ENCODE data around the gene SUN3.

DNA sequence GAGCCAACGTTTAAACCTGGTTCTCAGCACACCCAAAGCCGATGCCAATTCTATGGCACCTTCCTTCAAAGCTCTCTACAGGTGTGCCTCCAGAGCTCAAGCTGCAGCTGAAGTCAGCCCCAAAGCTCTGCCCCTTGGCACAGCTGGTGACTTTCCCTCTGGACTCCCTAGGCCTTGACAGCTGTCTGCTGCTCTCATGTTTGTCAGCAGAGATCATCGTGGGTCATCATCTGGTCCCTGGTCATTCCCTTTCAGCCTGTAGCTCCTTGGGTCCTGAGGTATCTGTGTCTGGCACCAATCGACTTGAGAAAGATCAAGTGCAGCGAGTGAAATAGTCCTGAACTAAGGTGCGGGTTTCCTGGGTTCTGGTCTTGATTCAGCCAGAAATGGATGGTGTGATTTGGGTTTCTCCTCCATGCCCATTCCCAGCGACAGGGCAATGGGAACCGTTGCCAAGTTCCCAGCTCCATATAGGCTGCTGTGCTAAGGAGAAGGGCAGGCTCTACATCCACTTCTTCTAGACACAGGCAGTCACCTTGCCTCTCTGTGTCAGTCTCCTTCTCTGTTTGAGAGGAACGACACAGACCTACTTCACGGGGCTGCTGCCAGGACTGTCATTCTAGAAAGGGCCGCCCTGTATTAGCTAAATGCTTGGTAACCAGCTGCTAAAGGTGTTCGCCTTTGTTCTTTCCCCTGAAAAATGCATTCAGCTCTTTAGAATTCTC, 84.2 kb downstream of the SUN3 start:
- TF ChIP-seq, protein P1, sequence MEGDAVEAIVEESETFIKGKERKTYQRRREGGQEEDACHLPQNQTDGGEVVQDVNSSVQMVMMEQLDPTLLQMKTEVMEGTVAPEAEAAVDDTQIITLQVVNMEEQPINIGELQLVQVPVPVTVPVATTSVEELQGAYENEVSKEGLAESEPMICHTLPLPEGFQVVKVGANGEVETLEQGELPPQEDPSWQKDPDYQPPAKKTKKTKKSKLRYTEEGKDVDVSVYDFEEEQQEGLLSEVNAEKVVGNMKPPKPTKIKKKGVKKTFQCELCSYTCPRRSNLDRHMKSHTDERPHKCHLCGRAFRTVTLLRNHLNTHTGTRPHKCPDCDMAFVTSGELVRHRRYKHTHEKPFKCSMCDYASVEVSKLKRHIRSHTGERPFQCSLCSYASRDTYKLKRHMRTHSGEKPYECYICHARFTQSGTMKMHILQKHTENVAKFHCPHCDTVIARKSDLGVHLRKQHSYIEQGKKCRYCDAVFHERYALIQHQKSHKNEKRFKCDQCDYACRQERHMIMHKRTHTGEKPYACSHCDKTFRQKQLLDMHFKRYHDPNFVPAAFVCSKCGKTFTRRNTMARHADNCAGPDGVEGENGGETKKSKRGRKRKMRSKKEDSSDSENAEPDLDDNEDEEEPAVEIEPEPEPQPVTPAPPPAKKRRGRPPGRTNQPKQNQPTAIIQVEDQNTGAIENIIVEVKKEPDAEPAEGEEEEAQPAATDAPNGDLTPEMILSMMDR (IDR thresholded peaks at IDR 0.05) = no peak
- TF ChIP-seq EP300 (IDR thresholded peaks at IDR 0.05; ENCODE audit: borderline replicate concordance in 1 of 2, low read depth in 1 of 2, low read length in 1 of 2) (no peak), FOXM1 (IDR thresholded peaks at IDR 0.05; ENCODE audit: low read depth) (no peak), POLR2AphosphoS5 (IDR thresholded peaks at IDR 0.05; ENCODE audit: low read depth, low read length) (no peak), RFX5 (IDR thresholded peaks at IDR 0.05; ENCODE audit: low read length) (no peak), RXRA (IDR thresholded peaks at IDR 0.05; ENCODE audit: borderline replicate concordance, low read depth) (no peak), YY1 (IDR thresholded peaks at IDR 0.05; ENCODE audit: low read depth) (no peak), SIN3A (IDR thresholded peaks at IDR 0.05; ENCODE audit: borderline replicate concordance, low read depth, low read length) (no peak), TCF12 (IDR thresholded peaks at IDR 0.05) (no peak), FOXJ3 (CRISPR knock-in tag; IDR thresholded peaks at IDR 0.05) (no peak)
- TF ChIP-seq, protein P2, sequence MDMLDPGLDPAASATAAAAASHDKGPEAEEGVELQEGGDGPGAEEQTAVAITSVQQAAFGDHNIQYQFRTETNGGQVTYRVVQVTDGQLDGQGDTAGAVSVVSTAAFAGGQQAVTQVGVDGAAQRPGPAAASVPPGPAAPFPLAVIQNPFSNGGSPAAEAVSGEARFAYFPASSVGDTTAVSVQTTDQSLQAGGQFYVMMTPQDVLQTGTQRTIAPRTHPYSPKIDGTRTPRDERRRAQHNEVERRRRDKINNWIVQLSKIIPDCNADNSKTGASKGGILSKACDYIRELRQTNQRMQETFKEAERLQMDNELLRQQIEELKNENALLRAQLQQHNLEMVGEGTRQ (IDR thresholded peaks at IDR 0.05; ENCODE audit: borderline replicate concordance, low read depth, low read length) = no peak
- TF ChIP-seq, protein P3, sequence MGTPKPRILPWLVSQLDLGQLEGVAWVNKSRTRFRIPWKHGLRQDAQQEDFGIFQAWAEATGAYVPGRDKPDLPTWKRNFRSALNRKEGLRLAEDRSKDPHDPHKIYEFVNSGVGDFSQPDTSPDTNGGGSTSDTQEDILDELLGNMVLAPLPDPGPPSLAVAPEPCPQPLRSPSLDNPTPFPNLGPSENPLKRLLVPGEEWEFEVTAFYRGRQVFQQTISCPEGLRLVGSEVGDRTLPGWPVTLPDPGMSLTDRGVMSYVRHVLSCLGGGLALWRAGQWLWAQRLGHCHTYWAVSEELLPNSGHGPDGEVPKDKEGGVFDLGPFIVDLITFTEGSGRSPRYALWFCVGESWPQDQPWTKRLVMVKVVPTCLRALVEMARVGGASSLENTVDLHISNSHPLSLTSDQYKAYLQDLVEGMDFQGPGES (IDR thresholded peaks at IDR 0.05; ENCODE audit: low read depth, low read length) = no peak
- TF ChIP-seq, protein P4, sequence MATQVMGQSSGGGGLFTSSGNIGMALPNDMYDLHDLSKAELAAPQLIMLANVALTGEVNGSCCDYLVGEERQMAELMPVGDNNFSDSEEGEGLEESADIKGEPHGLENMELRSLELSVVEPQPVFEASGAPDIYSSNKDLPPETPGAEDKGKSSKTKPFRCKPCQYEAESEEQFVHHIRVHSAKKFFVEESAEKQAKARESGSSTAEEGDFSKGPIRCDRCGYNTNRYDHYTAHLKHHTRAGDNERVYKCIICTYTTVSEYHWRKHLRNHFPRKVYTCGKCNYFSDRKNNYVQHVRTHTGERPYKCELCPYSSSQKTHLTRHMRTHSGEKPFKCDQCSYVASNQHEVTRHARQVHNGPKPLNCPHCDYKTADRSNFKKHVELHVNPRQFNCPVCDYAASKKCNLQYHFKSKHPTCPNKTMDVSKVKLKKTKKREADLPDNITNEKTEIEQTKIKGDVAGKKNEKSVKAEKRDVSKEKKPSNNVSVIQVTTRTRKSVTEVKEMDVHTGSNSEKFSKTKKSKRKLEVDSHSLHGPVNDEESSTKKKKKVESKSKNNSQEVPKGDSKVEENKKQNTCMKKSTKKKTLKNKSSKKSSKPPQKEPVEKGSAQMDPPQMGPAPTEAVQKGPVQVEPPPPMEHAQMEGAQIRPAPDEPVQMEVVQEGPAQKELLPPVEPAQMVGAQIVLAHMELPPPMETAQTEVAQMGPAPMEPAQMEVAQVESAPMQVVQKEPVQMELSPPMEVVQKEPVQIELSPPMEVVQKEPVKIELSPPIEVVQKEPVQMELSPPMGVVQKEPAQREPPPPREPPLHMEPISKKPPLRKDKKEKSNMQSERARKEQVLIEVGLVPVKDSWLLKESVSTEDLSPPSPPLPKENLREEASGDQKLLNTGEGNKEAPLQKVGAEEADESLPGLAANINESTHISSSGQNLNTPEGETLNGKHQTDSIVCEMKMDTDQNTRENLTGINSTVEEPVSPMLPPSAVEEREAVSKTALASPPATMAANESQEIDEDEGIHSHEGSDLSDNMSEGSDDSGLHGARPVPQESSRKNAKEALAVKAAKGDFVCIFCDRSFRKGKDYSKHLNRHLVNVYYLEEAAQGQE (IDR thresholded peaks at IDR 0.05; ENCODE audit: low read depth, low read length) = no peak
